ENCODE data around the gene PCA3. TPM values are rescaled to one million over a fixed set of nuclear protein-coding genes. Genes with fewer than 3 reads are reported as not detected.

Gene PCA3
- total and polyA plus RNA-seq, 4 donors: 0.33 to 0.92 (median 0.58) TPM

- Histone ChIP-seq H3K9me3 (ENCODE audit: control insufficient read depth in 4 of 4, low read length in 3 of 4) (peaks cover 0 to 8% (median 3%) of the 10 kb centered on the region in 4 donors), H3K4me3 (ENCODE audit: low read depth in 1 of 3, low read length in 3 of 3) (no peak overlapping the region), H3K27me3 (ENCODE audit: control insufficient read depth in 4 of 4, insufficient read depth in 4 of 4, low read length in 3 of 4) (no peaks in the 10 kb centered on the region), H3K4me1 (ENCODE audit: control insufficient read depth in 4 of 4, insufficient read depth in 4 of 4, low read length in 3 of 4) (no peaks in the 10 kb centered on the region), H3K36me3 (ENCODE audit: control insufficient read depth in 4 of 4, insufficient read depth in 3 of 4, low read depth in 1 of 4, low read length in 3 of 4) (no peaks in the 10 kb centered on the region), H3K9ac (ENCODE audit: low read depth in 1 of 2, low read length in 2 of 2) (no peak overlapping the region), H3K27ac (ENCODE audit: low read depth in 1 of 2, low read length in 2 of 2) (no peak overlapping the region)
- TF ChIP-seq GABPA (IDR thresholded peaks at IDR 0.05 in 1 of 2, conservative IDR thresholded peaks at IDR 0.05 in 1 of 2): no peak
- 59% methylated on average over 3 of the region's 3 CpGs for WGBS
- DNase-seq (ENCODE audit: low spot score): no peak
These were observed 19.9 kb upstream of the PCA3 start for GRCh38 chr9:76744336-76744735.

GRCh38 chr9:76751001-76751400 is 13.2 kb upstream of the PCA3 start:
- Histone ChIP-seq H3K4me1 (ENCODE audit: control insufficient read depth in 4 of 4, insufficient read depth in 4 of 4, low read length in 3 of 4) (no peaks in the 10 kb centered on the region), H3K9me3 (ENCODE audit: control insufficient read depth in 4 of 4, low read length in 3 of 4) (no peaks in the 10 kb centered on the region), H3K9ac (ENCODE audit: low read depth in 1 of 2, low read length in 2 of 2) (no peak overlapping the region), H3K36me3 (ENCODE audit: control insufficient read depth in 4 of 4, insufficient read depth in 3 of 4, low read depth in 1 of 4, low read length in 3 of 4) (no peaks in the 10 kb centered on the region), H3K4me3 (ENCODE audit: low read depth in 1 of 3, low read length in 3 of 3) (no peak overlapping the region), H3K27ac (ENCODE audit: low read depth in 1 of 2, low read length in 2 of 2) (no peak overlapping the region), H3K27me3 (ENCODE audit: control insufficient read depth in 4 of 4, insufficient read depth in 4 of 4, low read length in 3 of 4) (no peaks in the 10 kb centered on the region)
- WGBS: 89% methylated on average over 3 of the region's 3 CpGs
- DNase-seq (ENCODE audit: low spot score): no peak
- TF ChIP-seq NR2F2 (IDR thresholded peaks at IDR 0.05) (no peak), EGR1 (IDR thresholded peaks at IDR 0.05; ENCODE audit: low read depth in 2 of 2) (no peak)
- TF ChIP-seq, protein P1, sequence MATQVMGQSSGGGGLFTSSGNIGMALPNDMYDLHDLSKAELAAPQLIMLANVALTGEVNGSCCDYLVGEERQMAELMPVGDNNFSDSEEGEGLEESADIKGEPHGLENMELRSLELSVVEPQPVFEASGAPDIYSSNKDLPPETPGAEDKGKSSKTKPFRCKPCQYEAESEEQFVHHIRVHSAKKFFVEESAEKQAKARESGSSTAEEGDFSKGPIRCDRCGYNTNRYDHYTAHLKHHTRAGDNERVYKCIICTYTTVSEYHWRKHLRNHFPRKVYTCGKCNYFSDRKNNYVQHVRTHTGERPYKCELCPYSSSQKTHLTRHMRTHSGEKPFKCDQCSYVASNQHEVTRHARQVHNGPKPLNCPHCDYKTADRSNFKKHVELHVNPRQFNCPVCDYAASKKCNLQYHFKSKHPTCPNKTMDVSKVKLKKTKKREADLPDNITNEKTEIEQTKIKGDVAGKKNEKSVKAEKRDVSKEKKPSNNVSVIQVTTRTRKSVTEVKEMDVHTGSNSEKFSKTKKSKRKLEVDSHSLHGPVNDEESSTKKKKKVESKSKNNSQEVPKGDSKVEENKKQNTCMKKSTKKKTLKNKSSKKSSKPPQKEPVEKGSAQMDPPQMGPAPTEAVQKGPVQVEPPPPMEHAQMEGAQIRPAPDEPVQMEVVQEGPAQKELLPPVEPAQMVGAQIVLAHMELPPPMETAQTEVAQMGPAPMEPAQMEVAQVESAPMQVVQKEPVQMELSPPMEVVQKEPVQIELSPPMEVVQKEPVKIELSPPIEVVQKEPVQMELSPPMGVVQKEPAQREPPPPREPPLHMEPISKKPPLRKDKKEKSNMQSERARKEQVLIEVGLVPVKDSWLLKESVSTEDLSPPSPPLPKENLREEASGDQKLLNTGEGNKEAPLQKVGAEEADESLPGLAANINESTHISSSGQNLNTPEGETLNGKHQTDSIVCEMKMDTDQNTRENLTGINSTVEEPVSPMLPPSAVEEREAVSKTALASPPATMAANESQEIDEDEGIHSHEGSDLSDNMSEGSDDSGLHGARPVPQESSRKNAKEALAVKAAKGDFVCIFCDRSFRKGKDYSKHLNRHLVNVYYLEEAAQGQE (IDR thresholded peaks at IDR 0.05): no peak

DNA sequence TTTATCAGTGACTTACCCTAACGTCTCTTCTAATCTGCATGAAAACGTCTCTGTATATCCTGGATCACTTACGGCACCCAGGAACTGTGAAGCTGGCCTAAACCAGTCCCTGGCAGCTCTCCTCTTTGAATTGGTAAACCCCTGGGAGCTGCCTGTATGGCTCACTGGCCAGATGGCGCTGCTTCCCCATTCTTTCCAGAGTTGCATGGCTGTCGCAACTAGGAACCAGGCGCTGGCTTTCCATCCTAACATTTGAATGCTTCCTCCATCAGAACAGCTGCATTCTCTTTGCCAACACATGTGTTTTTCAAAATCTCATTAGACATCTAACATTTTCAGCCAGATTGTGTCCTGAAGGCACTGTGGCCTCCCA is 8.0 kb upstream of the PCA3 start:
- H3K4me3 ChIP-seq (ENCODE audit: low read depth in 1 of 3, low read length in 3 of 3): no peak overlapping the region
- H3K9me3 ChIP-seq (ENCODE audit: control insufficient read depth in 4 of 4, low read length in 3 of 4): no peaks in the 10 kb centered on the region
- 60% methylated on average over 6 of the region's 6 CpGs for WGBS
- DNase-seq (ENCODE audit: low spot score): no peak
- H3K27me3 ChIP-seq (ENCODE audit: control insufficient read depth in 4 of 4, insufficient read depth in 4 of 4, low read length in 3 of 4): no peaks in the 10 kb centered on the region
- H3K36me3 ChIP-seq (ENCODE audit: control insufficient read depth in 4 of 4, insufficient read depth in 3 of 4, low read depth in 1 of 4, low read length in 3 of 4): no peaks in the 10 kb centered on the region
- no peak overlapping the region for H3K27ac ChIP-seq (ENCODE audit: low read depth in 1 of 2, low read length in 2 of 2)
- no peak for TF ChIP-seq JUND (IDR thresholded peaks at IDR 0.05)
- no peak for TF ChIP-seq HNF4A (conservative IDR thresholded peaks at IDR 0.05)
- no peak for TF ChIP-seq ATF3 (IDR thresholded peaks at IDR 0.05)
- no peak for TF ChIP-seq TAF1 (conservative IDR thresholded peaks at IDR 0.05)
- TF ChIP-seq YY1 (IDR thresholded peaks at IDR 0.05): no peak
- no peaks in the 10 kb centered on the region for H3K4me1 ChIP-seq (ENCODE audit: control insufficient read depth in 4 of 4, insufficient read depth in 4 of 4, low read length in 3 of 4)
- H3K9ac ChIP-seq (ENCODE audit: low read depth in 1 of 2, low read length in 2 of 2): no peak overlapping the region

DNA sequence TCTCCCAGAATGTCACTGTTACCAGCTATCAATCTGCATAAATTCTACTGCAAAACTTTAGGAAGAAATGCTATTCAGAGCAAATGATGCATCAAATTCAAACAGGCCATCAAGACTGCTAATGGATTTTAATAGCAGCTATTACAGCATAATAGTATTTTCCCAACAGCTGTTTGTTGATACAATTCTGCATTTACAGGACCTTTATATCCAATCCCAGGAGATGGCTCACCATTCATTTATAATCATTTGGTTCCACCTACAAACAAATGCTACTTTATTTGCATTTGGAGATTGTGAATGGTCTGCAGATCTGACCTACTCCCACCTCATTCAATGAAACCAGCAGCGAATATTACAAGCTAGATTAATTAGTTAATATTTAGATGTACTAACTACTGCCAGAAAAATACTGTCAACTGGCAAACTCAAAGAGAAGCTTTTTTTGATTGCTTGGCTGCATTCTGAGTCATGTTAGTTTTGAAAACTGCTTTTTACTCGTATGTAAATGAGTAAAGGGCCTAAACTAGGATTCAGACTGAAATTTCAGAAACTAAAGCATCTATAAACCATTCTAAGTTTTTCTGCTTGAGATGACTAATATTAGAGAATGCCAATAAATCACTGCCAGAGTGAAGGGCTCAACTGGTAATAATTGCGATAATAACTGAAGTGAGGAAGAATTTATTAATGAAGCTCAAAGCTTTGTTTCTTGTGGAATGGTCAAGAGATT is 7.1 kb upstream of the PCA3 start:
- no peaks in the 10 kb centered on the region for H3K4me1 ChIP-seq (ENCODE audit: control insufficient read depth in 4 of 4, insufficient read depth in 4 of 4, low read length in 3 of 4)
- H3K27me3 ChIP-seq (ENCODE audit: control insufficient read depth in 4 of 4, insufficient read depth in 4 of 4, low read length in 3 of 4): no peaks in the 10 kb centered on the region
- no peaks in the 10 kb centered on the region for H3K36me3 ChIP-seq (ENCODE audit: control insufficient read depth in 4 of 4, insufficient read depth in 3 of 4, low read depth in 1 of 4, low read length in 3 of 4)
- H3K27ac ChIP-seq (ENCODE audit: low read depth in 1 of 2, low read length in 2 of 2): no peak overlapping the region
- no peak for DNase-seq (ENCODE audit: low spot score)
- no peak overlapping the region for H3K4me3 ChIP-seq (ENCODE audit: low read depth in 1 of 3, low read length in 3 of 3)
- no peaks in the 10 kb centered on the region for H3K9me3 ChIP-seq (ENCODE audit: control insufficient read depth in 4 of 4, low read length in 3 of 4)
- WGBS: 82% methylated on average over 3 of the region's 3 CpGs
- no peak overlapping the region for H3K9ac ChIP-seq (ENCODE audit: low read depth in 1 of 2, low read length in 2 of 2)
- TF ChIP-seq ZBTB33 (IDR thresholded peaks at IDR 0.05) (no peak), CTCF (IDR thresholded peaks at IDR 0.05; ENCODE audit: low read depth, low read length, missing input control) (no peak), HNF4A (conservative IDR thresholded peaks at IDR 0.05) (no peak), EGR1 (IDR thresholded peaks at IDR 0.05; ENCODE audit: low read depth in 2 of 2) (no peak), FOXA1 (IDR thresholded peaks at IDR 0.05) (no peak), FOXA2 (IDR thresholded peaks at IDR 0.05) (no peak), GABPA (IDR thresholded peaks at IDR 0.05 in 1 of 2, conservative IDR thresholded peaks at IDR 0.05 in 1 of 2) (no peak), NR2F2 (IDR thresholded peaks at IDR 0.05) (no peak)

All from liver (tissue), 9 donors.